HEK293T (cell line): ENCODE results near the gene TSPAN1.
A peak's percentile ranks its signal among the peaks of the same experiment; 100 is the strongest.

Experiments
- CTCF ChIA-PET: fragments of 350-600 bp; formaldehyde crosslinking; extraction: SDS; loops from one replicate; lab custom pipeline; 2021; ENCODE audit warnings: antibody characterized with exemption, inconsistent platforms; lab: Yijun Ruan, JAX
- POLR2A ChIA-PET: fragments of 350-600 bp; formaldehyde crosslinking; extraction: SDS; loops from one replicate; lab custom pipeline; 2020; ENCODE audit warnings: antibody characterized with exemption, inconsistent platforms; lab: Yijun Ruan, JAX
- DNase-seq: peaks from one replicate; pipeline ENCODE4 v3.0.0; 2012; ENCODE audit warnings: mixed read lengths; ENCODE audit errors: extremely low spot score
- ARNT ChIP-seq: fragments of 450-650 bp; IDR thresholded peaks from 2 replicates; pipeline ENCODE4 v1.6.1; 2017; ENCODE audit warnings: mild to moderate bottlenecking
- BHLHE40 ChIP-seq: fragments of 450-650 bp; IDR thresholded peaks from 2 replicates; pipeline ENCODE4 v1.6.1; 2016; ENCODE audit warnings: mild to moderate bottlenecking, moderate library complexity, borderline replicate concordance
- CTBP1 ChIP-seq: fragments of 450-650 bp; IDR thresholded peaks from 2 replicates; pipeline ENCODE4 v1.6.1; 2016; ENCODE audit warnings: borderline replicate concordance
- ELF4 ChIP-seq: fragments of 450-650 bp; IDR thresholded peaks from 2 replicates; pipeline ENCODE4 v1.6.1; 2017; ENCODE audit warnings: antibody characterized with exemption
- FOXA1 ChIP-seq: fragments of 450-650 bp; IDR thresholded peaks from 2 replicates; pipeline ENCODE4 v1.6.1; 2016; ENCODE audit warnings: mild to moderate bottlenecking
- FOXK2 ChIP-seq: fragments of 450-650 bp; IDR thresholded peaks from 2 replicates; pipeline ENCODE4 v1.6.1; 2016; ENCODE audit warnings: mild to moderate bottlenecking
- FOXM1 ChIP-seq: fragments of 450-650 bp; IDR thresholded peaks from 2 replicates; pipeline ENCODE4 v1.6.1; 2017; ENCODE audit warnings: mild to moderate bottlenecking, borderline replicate concordance
- HDGF ChIP-seq: fragments of 450-650 bp; IDR thresholded peaks from 2 replicates; pipeline ENCODE4 v1.6.1; 2017; ENCODE audit warnings: antibody characterized with exemption, borderline replicate concordance
- L3MBTL2 ChIP-seq: fragments of 450-650 bp; conservative IDR thresholded peaks from 2 replicates; pipeline ENCODE4 v1.6.1; 2016; ENCODE audit warnings: mild to moderate bottlenecking
- LEF1 ChIP-seq: fragments of 450-650 bp; IDR thresholded peaks from 2 replicates; pipeline ENCODE4 v1.6.1; 2017; ENCODE audit warnings: mild to moderate bottlenecking, borderline replicate concordance
- NFRKB ChIP-seq: fragments of 450-650 bp; IDR thresholded peaks from 2 replicates; pipeline ENCODE4 v1.6.1; 2016; ENCODE audit warnings: mild to moderate bottlenecking, moderate library complexity
- SP1 ChIP-seq: fragments of 450-650 bp; IDR thresholded peaks from 2 replicates; pipeline ENCODE4 v1.6.1; 2017
- SUZ12 ChIP-seq: fragments of 450-650 bp; IDR thresholded peaks from 2 replicates; pipeline ENCODE4 v1.6.1; 2016; ENCODE audit warnings: mild to moderate bottlenecking
- TARDBP ChIP-seq: fragments of 450-650 bp; IDR thresholded peaks from 2 replicates; pipeline ENCODE4 v1.6.1; 2016
- ZNF384 ChIP-seq: fragments of 450-650 bp; IDR thresholded peaks from 2 replicates; pipeline ENCODE4 v1.6.1; 2016
- TF ChIP-seq, protein P1 (sequence below): fragments of 450-650 bp; IDR thresholded peaks from 2 replicates; pipeline ENCODE4 v1.6.1; 2016

TSPAN1 gene

DNA sequence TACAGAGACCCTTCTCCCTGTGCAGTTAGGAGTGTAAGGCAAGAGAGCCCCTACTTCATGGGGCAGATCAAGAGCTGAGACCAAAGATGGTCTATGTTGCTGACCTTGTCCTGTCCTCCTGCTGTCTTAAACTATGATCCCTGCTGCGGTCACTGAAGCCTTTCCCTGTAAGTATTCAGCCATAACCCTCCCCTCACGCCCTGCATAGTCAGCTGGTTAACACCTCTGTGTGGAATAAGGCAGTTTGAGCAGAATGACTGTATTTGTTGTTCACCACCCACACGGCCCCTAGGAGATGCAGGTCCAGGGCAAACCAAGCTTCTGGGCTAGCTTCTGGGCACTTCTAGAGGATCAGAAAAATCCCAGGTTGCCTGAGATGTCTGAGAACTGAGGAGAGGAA, 356 bp downstream of the TSPAN1 start:
- DNase-seq, result no peak
- POLR2A ChIA-PET, result interaction anchor here (1.0 kb wide), 1 partner anchor 43 kb away, joined by 4 read pairs; the partner anchor contains the start of gene PIK3R3
- CTCF ChIA-PET, result interaction anchor here (0.6 to 0.9 kb wide), 2 partner anchors 135 to 306 kb away, joined by 3 to 4 read pairs; no protein-coding TSS in a partner anchor
- TF ChIP-seq CTBP1 (no peak), ARNT (no peak), L3MBTL2 (no peak), ZNF384 (no peak), BHLHE40 (no peak), SUZ12 (no peak), TARDBP (no peak), SP1 (no peak), LEF1 (no peak), NFRKB (no peak), HDGF (no peak)
- TF ChIP-seq, protein P1, sequence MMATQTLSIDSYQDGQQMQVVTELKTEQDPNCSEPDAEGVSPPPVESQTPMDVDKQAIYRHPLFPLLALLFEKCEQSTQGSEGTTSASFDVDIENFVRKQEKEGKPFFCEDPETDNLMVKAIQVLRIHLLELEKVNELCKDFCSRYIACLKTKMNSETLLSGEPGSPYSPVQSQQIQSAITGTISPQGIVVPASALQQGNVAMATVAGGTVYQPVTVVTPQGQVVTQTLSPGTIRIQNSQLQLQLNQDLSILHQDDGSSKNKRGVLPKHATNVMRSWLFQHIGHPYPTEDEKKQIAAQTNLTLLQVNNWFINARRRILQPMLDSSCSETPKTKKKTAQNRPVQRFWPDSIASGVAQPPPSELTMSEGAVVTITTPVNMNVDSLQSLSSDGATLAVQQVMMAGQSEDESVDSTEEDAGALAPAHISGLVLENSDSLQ, result no peak

DNA sequence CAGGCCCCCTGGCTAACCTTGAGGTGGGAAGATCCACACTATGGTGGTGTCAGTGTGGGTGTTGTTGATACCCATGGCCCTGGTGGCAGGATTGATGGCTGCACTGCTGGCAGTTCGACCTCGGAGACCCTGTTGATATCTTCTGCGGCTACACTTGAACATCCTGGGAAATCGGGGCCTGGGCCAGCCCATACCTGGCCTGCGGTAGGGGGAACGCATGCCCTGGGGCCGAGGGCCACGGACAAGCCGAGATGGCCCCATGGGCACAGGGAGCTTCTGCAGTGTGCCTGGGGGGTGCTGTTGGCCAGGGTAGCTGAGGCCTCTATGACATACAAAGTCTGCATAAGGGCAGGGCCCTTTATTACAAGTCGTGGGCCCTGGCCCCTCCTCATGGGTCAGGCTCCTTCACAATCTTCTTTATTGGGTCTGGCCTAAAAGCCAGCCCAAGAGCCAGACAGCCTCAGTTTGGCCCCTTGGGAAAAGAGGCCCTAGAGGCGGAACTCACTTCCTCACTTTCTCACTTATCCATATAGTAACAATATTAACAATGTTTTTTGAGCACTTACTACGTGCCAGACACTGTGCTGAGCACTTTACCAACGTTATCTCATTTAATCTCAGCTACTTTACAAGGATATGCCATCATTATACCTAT, 1.5 kb downstream of the TSPAN1 start, which contains the start of gene P3R3URF:
TSS of gene P3R3URF (minus strand) at position 278 of the 655 bp plus-strand sequence. CDS start at position 261, 17 bp downstream.
- TF ChIP-seq ELF4 (no peak), CTBP1 (no peak), SP1 (no peak), ARNT (no peak)
- TF ChIP-seq, protein P1, result no peak
- ChIA-PET CTCF (no interaction called here), POLR2A (no interaction called here)
- no peak for DNase-seq

DNA sequence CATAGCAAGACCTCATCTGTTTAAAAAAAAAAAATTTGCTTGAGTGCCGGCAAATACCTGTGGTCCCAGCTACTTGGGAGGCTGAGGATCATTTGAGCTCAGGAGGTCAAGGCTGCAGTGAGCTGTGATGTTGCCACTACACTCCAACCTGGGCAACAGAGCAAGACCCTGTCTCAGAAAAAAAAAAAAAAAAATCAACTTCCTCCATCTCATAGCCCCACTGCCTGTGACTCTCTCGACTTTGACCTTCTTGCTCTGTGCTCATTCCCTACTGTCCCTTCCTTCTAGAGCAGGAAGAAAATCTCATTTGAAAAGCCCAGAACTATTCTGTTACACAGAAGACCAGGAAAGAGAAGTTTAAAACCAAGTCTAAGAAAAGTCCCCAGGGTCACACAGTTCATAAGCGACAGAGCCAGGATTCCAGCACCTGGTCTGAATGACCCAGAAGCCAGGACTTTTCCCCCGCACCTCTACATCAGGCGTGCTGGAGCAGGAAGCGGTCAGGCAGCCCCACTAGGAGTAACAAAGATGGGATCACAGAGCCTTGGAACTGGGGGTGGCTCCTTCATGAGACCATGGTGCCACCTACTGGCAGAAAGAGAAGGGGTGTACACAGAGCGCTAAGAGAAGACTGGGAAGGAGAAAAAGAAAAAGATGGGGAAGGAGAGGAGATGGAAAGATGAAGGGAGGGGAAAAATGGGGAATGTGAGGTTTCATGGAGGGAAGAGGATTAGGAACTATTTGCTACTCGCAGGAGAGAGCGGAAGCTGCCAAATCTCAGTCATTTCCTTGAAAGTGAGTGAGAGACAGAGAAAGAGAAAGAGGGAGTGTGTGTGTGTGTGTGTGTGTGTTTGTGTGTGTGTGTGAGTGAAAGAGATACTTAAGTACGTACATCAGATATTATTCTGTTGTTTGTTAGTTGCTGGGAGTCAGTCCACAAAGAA, 4.5 kb downstream of the TSPAN1 start:
- TF ChIP-seq FOXK2 (no peak), FOXM1 (no peak), L3MBTL2 (no peak), FOXA1 (no peak), SP1 (no peak), NFRKB (no peak), LEF1 (no peak), CTBP1 (no peak), ZNF384 (no peak), TARDBP (no peak), ELF4 (no peak), ARNT (no peak), HDGF (no peak), SUZ12 (no peak)
- TF ChIP-seq, protein P1, result no peak
- peak; percentile 84 for DNase-seq
- ChIA-PET POLR2A (interaction anchor here (0.6 kb wide), 1 partner anchor 130 kb away, joined by 3 read pairs; no protein-coding TSS in a partner anchor), CTCF (interaction anchor here (0.7 kb wide), 5 partner anchors 12 to 529 kb away, joined by 3 to 6 read pairs (median 5); no protein-coding TSS in a partner anchor)

DNA sequence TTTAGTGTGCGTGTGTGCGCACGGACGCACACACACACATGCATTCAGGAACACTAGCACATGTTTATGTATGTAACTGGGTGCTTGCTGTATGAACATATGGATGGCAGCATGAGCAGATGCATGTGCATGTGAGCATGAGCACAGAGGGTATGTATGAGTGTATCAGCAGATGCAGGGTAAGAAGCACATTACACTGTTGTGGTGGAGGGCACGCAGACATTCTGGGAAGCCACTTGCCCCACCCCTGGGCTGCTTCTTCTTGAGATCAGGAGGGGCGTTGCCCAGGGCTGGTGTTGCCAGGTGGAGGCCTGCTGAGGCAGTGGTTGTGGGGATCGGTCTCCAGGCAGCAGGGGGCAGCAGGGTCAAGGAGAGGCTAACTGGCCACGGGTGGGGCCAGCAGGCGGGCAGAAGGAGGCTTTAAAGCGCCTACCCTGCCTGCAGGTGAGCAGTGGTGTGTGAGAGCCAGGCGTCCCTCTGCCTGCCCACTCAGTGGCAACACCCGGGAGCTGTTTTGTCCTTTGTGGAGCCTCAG, 5.3 kb downstream of the TSPAN1 start:
- no peak for DNase-seq
- POLR2A ChIA-PET, result no interaction called here

More for the DNA sequence above, 5.3 kb downstream of the TSPAN1 start:
- TF ChIP-seq ARNT (no peak), ELF4 (no peak), FOXK2 (no peak), L3MBTL2 (no peak), CTBP1 (no peak), ZNF384 (no peak), SUZ12 (no peak), TARDBP (no peak), FOXM1 (no peak)
- TF ChIP-seq, protein P1, result no peak
- CTCF ChIA-PET, result interaction anchor here (2.0 to 4.9 kb wide), 2 partner anchors 44 to 144 kb away, joined by 14 to 36 read pairs; no protein-coding TSS in a partner anchor
